NCI-H1694 treated with DMSO at 0.1 percent for 48 hours (cell line): ENCODE data around the gene EFCAB13.
A peak's percentile ranks its signal among the peaks of the same experiment; 100 is the strongest.

Experiments used
- DNase-seq: peaks from one replicate; lab custom pipeline; 2025; lab: John Stamatoyannopoulos, UW

Gene EFCAB13, protein sequence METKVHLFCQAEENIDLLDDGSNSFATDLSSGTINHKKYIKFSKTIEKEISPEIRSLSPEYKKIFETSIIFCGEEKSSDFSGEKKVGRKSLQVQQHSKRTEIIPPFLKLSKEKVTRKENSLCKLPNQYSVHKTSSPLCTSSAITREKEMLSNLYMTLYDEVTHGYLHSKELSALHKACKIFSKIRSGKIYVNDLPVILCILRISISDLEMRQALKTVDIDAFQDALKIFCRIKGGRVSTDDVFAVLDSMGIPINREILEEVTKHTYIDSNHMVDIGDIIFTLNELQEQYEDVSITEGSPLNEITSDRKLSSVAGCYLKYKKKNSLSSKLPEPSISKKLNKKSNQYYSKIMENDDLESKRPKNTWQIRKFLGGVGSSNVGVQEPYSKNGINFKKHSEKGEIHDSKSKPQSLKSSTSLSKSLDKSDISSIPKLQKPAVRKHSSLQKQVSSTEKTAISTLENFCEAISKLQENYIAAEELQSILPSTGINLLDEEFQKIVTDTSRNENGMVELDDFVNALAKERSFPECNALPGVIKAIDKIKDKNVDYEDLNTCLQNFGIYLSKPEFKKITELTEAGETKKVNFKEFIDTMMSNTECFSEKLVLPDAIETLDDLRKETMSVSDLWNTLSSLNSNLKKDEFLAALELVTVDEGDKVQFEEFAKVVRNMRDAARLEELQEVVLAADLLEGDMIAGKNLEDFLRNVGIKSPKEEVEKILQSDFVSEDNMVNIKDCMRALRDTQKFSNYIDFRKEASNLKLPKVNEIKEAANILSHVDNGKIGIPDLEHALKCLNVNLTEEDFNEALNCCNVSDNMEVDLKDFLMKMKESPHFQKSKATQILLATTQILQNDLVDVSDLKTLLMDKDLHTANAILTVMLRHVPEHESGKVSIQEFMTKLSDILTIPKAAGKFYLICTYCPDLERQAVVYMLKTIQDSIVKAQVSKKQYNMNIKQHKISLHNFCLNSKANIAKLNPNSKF

DNA sequence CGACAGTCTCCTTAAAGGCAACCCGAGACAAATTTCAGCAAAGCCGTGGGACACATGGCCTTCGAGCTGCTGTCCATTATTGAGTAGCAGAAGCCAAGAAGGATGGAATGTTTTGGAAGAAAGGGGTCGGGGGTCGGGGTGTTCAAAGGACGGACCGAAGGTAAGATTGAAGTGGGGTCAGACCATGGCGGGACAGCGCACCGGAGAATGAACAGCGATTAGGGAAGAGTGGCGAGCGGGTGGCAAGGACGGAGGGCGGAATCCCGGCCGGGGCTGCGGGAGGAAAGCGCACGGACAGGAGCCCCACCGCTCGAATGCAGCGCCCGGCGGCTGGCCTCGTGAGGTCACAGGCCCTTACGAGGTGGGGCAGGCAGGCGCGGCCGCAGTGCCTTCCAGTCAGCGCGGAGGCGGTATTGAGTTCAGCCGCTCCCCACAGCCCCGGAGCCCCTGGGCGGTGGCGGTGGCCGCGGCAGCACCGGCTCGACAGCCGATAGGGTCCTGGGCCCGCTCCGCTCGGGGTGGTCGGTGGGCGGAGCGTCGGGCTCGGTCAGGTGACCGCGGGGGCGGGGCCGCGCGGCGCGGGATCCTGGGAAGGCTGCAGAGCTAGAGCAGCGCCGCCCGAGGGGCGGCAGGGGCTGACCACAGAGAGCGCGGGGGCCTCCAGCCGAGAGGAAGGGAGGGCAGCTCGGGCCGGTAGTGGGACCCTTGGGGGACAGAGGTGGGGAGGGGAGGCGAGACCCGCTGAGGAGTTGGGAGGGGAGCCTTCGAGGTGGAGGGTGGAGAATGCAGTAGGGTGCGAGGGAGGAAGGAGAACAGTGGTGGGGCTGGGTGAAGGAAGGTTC lies at the start of gene EFCAB13:
Gene EFCAB13, plus strand, starts transcription at position 574 of the 842 bp plus-strand sequence. CDS start 4,399 bp downstream, outside the sequence.
- peak; percentile 37 for DNase-seq

DNA sequence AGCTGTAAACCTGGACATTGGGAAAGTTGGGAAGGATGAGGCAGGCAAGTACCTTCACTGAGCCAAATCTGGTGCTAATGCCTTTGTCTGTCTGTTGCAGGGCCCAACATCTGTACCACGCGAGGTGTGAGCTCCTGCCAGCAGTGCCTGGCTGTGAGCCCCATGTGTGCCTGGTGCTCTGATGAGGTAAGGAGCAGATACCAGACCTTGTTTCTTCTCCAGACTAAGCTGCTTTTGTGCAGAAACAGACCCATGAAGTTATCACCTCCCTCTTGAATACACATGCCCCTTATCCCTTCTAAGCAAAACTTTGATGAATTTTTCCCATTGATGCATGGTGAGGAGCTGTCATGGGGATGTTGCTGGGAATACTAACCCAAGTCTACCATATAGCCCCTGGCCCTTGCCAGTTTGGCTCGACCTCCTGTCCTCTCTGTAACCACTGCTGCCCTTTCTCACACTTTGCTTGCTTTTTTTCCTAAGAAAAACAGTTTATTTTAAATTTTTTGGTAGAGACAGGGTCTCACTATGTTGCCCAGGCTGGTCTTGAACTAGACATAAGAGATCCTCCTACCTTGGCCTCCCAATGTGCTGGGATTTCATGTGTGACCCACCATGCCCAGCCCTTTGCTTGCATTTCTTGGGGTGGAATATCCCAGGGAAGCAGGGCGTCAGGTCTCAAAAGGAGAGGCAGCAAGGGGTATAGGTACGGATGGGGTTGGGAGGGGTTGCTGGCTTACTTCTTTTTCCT lies 49.3 kb upstream of the EFCAB13 start:
- no peak for DNase-seq

DNA sequence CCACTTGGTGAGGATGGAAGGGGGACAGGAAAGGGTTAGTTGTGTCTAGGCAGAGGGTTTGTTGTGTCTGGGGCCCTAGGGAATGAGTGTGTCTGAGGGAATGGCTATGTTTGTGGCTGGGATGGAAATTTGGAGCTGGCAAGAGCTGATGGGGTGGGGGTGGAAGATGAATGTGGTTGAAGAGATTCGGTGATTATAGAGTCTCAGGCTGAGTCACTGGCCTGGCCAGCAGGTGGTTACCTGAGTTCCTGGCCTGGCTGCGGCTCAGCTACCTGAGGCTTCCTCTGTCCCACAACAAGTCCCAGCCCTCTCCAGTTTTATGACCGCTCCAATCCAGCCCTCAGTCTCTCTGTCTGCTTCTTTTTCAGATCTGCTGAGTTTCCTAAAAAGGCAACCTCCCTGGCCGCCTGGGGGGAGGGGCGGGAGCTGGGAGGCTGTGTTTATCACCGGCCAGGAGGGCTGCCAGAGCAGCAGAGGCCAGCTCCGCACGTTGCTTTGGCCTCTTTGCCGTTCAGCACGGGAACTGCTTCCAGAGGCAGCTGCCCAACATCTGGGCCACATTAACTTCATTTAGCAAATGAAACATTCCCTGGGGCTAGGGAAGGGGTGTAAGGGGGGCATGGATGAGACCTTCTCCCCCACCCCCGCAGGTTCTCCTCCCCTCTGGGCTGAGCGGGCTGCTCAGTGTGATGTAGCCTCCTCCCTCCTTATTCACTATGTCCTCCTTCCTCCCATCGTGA lies 48.3 kb upstream of the EFCAB13 start:
- no peak for DNase-seq

DNA sequence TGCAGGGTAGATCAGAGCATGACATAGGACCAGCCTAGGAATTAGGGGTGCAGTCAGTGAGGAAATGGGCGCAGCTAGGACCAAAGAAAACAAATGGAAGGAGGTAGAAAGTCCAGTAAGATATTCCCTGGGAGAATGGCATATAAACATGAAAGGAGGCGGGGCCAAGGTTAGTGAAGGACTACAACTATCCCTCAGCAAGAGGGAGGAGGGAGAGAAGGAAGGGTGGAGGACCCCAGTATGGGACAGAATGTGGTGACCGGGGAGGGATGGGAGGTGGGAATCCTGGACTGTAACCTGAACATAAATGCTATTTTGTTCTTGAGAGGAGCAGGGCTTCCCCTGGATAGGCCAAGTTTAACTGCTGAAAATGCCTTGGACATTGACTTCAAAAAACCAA lies 47.3 kb upstream of the EFCAB13 start:
- no peak for DNase-seq

DNA sequence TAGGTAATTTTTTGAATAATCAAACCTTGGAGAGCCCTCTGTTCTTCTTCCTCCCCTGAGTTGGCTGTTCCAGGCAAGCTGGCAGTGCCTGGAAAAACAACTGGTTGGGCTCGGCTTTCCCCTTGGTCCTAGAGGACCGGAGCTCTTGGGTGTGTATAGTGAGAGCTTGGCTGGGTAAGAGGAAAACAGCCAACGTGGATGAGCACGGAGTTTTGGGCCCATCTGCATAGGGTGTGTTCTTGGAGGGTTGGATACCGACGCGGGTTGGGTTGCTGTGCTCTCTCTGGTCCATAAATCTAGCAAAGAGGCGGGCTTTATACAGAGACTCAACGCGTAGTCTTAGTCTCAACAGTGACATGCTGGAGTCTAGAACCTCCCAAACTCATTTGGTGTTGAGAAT lies 46.9 kb upstream of the EFCAB13 start:
- DNase-seq, result peak; percentile 86

DNA sequence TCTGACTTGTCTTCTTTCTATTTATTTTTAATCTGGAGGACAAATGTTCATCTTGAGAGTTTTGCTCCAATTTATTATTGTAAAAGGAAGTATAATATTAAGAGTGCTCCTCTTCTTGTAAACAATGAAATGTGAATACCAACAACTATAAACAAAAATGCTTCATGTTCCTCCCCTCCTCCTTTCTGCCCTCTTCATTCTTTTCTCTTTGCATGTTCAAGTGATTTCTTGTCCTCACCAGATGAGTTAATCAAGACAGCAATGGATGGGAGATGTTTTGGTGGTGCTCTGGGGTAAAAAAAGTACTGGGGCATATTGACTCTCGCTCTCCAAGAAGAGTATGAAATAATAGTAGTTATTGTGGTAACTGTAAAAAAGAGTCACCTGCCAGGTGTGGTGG lies 45.8 kb upstream of the EFCAB13 start:
- no peak for DNase-seq

DNA sequence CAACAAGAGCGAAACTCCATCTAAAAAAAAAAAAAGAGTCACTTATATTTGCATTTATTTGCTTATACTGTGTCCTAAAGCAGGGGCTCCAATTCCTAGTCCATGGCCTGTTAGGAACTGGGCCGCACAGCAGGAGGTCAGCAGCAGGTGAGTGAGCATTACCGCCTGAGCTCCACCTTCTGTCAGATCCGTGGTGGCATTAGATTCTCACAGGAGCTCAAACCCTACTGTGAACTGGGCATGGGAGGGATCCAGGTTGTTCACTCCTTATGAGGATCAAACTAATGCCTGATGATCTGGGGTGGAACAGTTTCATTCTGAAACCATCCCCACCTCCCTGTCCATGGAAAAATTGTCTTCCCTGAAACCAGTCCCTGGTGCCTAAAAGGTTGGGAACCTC lies 45.2 kb upstream of the EFCAB13 start:
- DNase-seq, result no peak

DNA sequence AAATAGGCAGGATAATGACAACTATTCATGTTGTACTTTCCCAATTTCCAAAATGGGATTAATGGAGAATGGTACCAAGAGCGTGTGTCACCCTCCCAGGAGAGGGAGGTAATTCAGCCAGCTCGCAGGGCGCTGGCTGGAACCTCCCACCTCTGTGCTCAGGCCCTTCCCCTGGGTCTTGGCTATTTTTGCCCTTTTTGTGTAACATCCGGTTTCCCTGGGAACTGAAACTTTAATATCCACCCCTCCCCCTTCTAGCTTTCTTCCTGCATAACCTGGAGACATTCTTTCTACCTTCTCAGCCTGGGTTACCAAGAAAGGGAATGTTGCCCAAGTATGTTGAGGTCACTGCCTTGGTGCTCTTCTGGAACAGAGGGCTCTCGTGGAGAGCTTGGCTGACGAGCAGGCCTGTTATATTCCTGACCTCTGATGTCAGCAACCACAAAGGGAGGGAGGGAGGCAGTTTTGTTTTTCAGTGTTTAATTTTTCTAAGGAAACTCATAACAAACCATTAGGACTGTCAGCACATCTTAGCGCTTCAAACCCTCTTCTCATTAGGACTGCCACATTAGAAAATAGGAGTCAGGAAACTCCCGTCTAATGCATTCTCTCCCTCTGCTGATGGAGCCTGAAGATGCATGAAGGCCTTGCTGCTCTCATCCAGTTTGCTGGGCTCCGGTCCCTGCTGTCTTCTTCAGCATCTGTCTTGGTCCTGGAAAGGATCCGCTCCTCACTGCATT lies 44.5 kb upstream of the EFCAB13 start:
- DNase-seq, result no peak

DNA sequence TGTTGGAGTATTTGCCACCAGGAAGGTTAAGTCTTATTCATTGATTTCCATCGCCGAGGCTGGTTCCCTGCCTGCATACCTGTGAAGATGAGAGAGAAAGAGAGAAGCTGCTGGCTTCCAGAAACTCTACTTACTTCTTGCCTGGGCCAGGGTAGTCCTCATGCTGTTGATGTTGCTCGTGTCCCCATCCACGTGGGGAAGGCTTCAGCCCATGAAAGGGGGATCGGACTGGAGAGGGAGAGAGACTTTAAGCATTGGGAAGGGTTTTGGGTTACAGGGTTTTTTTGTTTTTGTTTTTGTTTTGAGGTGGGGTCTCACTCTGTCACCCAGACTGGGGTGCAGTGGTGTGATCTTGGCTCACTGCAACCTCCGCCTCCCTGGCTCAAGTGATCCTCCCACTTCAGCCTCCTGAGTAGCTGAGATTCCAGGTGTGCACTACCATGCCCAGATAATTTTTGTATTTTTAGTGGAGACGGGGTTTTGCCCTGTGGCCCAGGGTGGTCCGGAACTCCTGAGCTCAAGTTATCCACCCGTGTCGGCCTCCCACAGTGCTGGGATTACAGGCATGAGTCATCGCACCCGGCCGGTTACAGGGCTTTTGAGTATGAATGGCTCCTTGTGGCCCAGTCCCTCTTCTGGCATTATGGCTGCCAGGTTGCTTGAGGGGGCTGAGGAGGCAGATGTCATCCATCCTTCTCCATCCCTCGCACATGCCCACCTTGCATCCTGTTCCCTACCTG lies 43.5 kb upstream of the EFCAB13 start:
- DNase-seq, result no peak

DNA sequence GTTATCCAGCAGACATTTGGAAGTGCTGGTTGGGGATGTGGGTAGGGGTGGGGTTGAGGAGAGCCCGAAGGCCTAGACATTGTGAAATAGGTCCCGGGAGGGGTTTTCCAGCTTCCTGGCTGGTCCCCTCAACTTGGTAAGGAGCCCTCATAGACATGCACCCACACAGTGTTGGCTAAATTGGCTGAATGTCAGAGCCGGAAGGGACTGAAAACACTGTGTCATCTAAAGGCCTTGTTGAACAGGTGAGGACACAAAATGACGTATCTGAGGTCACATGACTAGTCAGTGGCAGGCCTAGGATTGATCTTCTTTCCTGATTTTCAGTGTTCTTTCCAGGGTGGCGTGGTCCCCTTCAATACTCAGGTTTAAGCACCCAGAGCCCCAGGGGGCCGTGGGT lies 42.5 kb upstream of the EFCAB13 start:
- DNase-seq, result no peak

DNA sequence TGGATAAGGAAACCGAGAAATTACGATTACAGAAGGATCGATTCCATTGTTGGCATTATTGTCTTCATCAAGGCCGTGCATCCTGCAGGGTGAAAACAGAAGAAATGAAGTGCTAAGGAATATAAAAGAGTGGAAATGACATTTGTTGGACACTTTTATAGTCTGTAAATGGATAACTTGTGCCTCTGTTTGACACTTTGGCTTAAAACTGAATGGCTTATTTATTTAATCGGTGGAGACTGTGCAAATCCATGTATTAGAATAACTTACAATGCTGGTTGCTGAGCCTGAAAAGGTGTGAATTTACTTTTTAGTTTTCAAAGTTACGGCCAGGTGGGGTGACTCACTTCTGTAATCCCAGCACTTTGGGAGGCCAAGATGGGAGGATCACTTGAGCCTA lies 38.8 kb upstream of the EFCAB13 start:
- DNase-seq, result no peak

DNA sequence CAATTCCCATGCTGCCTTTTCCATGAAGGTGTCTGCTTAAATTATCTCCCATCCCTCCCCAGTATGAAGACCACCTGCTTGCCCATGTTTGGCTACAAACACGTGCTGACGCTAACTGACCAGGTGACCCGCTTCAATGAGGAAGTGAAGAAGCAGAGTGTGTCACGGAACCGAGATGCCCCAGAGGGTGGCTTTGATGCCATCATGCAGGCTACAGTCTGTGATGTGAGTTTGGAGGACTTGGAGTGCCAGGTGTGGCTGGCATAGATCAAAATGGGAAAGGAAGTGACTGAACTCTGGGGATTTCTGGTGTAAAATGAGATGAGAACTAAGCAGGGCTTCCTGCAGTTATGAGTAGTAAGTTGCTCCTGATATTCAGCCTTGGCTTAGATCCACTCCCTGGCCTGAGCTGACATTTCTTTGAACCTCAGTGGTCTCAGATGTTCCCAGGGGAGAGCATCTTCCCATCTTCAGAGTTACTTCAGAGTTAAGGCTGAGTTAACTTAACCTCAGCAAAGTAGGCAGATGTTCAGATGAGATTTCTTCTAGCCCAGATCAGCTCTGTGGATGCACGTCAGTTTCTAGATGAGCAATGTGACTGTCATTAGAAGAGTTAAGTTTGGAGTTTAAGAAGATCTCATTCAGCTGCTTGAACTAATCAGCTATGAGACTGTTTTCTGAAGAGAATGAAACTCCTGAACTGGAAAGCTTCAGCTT lies 37.4 kb upstream of the EFCAB13 start:
- no peak for DNase-seq

DNA sequence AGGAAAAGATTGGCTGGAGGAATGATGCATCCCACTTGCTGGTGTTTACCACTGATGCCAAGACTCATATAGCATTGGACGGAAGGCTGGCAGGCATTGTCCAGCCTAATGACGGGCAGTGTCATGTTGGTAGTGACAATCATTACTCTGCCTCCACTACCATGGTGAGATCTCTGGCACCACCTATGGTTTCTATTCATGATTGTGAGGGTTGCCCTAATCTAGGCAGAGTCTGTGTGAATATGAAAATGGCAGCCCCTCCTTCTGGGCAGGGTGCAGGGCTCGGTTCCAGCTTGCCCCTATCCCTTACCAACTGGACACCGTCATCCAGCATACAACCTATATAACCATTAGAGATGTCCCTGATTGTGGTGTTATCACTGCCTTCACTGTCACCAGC lies 36.7 kb upstream of the EFCAB13 start:
- DNase-seq, result no peak

DNA sequence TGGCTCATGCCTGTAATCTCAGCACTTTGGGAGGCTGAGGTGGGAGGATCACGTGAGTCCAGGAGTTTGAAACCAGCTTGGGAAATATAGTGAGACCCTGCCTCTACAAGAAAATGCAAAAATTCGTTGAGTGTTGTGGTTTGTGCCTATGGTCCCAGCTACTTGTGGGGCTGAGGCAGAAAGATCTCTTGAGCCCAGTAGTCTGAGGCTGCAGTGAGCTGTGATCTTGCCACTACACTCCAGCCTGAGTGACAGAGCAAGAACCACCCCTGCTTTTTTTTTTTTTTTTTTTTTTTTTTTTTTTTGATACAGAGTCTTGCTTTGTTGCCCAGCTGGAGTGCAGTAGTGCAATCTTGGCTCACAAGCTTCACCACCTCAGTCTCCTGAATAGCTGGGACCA lies 36.1 kb upstream of the EFCAB13 start:
- no peak for DNase-seq

DNA sequence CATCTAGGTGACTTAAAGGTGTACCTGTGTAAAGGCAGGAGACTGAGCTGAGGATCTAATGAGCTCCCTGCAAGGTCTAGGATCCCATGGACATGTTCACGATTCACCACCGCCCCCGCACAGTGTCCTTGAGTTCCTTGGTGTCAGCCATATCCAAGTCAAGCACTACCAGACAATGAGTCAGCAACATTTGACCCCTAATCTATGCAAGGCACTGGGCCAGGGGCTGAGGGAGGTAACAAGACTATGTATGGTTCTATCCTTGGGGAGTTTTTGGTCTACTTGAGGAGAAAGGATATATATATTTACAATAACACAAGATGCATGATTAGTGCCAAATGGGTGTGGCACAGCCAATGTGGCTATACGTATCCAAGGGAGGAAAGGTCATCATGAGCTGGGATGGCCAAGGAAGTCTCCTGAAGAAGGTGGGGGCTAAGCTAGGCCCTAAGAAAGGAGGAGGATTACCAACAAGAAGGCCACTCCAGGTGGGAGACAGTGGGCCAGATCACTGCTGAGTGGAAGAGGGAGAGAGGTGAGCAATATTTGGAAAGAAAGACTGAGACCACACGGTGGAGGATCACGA lies 35.1 kb upstream of the EFCAB13 start:
- no peak for DNase-seq

DNA sequence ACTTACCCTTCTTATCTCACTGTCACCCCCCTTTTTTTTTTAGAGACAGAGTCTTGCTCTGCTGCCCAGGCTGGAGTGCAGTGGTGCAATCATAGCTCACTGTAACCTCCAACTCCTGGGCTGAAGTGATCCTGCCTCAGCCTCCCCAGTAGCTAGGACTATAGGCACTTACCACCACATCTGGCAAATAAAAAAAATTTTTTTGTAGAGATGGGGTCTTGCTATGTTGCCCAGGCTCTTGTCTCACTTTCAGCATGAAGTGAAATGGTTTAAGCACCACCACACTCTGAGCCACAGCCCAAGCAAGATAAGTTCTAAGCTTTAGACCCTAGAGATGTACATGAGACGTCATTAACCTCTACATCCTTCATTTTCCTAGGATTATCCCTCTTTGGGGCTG lies 34.5 kb upstream of the EFCAB13 start:
- DNase-seq, result no peak

DNA sequence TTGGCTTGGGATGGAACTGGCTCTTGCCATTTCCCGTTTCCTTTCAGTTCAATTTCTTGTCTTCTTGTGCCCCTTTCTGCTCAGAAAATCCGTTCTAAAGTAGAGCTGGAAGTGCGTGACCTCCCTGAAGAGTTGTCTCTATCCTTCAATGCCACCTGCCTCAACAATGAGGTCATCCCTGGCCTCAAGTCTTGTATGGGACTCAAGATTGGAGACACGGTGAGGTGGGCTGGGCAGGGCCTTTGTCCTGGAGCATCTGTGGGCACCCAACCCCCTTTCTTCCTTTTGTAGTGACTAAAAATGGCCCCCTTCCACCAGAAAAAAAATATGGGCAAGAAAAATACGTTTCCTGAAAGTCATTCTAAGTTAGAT lies 32.9 kb upstream of the EFCAB13 start:
- no peak for DNase-seq

DNA sequence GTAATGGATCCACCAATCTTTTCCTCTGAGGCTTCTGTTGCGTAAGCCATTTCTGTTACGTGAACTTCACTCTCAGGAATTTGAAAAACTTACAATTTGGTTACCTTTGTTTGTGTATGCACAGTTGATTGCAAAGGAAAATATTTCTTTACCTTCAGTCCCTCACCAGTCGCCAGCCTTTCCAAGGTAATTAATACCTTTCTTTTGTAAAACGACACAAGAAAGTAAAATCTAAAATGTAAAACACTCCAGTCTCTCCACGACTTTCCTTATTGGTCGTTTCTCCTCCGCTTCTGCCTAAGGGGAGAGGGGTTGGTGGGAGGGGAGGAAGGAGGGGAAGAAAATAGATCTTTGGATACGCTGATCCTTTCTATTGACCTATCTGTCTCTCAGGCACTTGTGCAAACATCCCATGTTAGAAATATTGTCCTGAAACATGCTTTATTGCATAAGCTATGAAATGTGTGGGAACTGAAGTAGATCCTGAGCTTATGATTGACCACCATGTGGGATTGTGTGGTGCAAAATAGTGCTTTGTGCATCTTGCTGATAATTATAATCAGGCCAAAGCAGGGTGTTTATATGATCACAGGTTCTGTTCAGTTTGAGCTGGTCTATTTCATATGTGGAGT lies 32.4 kb upstream of the EFCAB13 start:
- DNase-seq, result no peak
